Measurements from ENCODE around the gene ZBED3.

ZBED3 gene

GRCh38 chr5:77076961-77077828, 9.9 kb downstream of the ZBED3 start:
- peak; percentile 72 for DNase-seq (ENCODE audit: low spot score)

GRCh38 chr5:77074745-77075144, 12.3 kb downstream of the ZBED3 start:
- DNase-seq (ENCODE audit: low spot score) = no peak

- DNase-seq (ENCODE audit: low spot score) = no peak
Observed at GRCh38 chr5:77073667-77074066, 13.4 kb downstream of the ZBED3 start.

GRCh38 chr5:77066823-77067442, 20.2 kb downstream of the ZBED3 start:
- DNase-seq (ENCODE audit: low spot score) = no peak

GRCh38 chr5:77066184-77066583, 20.9 kb downstream of the ZBED3 start:
- no peak for DNase-seq (ENCODE audit: low spot score)

- no peak for DNase-seq (ENCODE audit: low spot score)
Observed at GRCh38 chr5:77065256-77065655, 21.8 kb downstream of the ZBED3 start.

GRCh38 chr5:77064040-77064439, 23.0 kb downstream of the ZBED3 start:
- DNase-seq (ENCODE audit: low spot score) = no peak

GRCh38 chr5:77046416-77047073, 40.5 kb downstream of the ZBED3 start:
- no peak for DNase-seq (ENCODE audit: low spot score)

GRCh38 chr5:77035950-77036349, 51.1 kb downstream of the ZBED3 start:
- no peak for DNase-seq (ENCODE audit: low spot score)

GRCh38 chr5:77033338-77033737, 53.7 kb downstream of the ZBED3 start:
- DNase-seq (ENCODE audit: low spot score) = no peak

GRCh38 chr5:77032635-77033034, 54.5 kb downstream of the ZBED3 start:
- no peak for DNase-seq (ENCODE audit: low spot score)

- DNase-seq (ENCODE audit: low spot score) = no peak
Observed at GRCh38 chr5:77031891-77032290, 55.2 kb downstream of the ZBED3 start.

GRCh38 chr5:77030097-77031071, 56.7 kb downstream of the ZBED3 start, which contains the start of gene AGGF1:
Gene AGGF1 (plus strand): TSS chr5:77030404. CDS start chr5:77030767, 363 bp downstream.
- DNase-seq (ENCODE audit: low spot score) = peak; percentile 96

- DNase-seq (ENCODE audit: low spot score) = no peak
Observed at GRCh38 chr5:77029376-77029885, 57.7 kb downstream of the ZBED3 start.

GRCh38 chr5:77028631-77029375, 58.3 kb downstream of the ZBED3 start:
- peak; percentile 18 for DNase-seq (ENCODE audit: low spot score)

GRCh38 chr5:77024490-77024889, 62.6 kb downstream of the ZBED3 start:
- DNase-seq (ENCODE audit: low spot score) = no peak

- no peak for DNase-seq (ENCODE audit: low spot score)
Observed at GRCh38 chr5:77022511-77023417, 64.3 kb downstream of the ZBED3 start.

All from Ammon's horn (tissue), 1 donor.